BE2C (cell line): Measurements from ENCODE around the gene GMFB.

Experiments used
- DNase-seq: peaks from one replicate; pipeline ENCODE4 v3.0.0-alpha.2; 2020
- H3K27me3 ChIP-seq: fragments of 250-450 bp; sonication (Bioruptor Pico); 2 replicates; pipeline ENCODE4 v1.5.1; 2020; ENCODE audit warnings: mild to moderate bottlenecking
- H3K36me3 ChIP-seq: fragments of 250-450 bp; sonication (Bioruptor Pico); 2 replicates; pipeline ENCODE4 v1.5.1; 2020; ENCODE audit warnings: mild to moderate bottlenecking
- H3K4me1 ChIP-seq: fragments of 250-450 bp; sonication (Bioruptor Pico); 2 replicates; pipeline ENCODE4 v1.5.1; 2020
- H3K4me3 ChIP-seq: 2 replicates; pipeline ENCODE4 v1.5.1; 2011; ENCODE audit warnings: low read depth, low read length
- H3K9me3 ChIP-seq: fragments of 250-450 bp; sonication (Bioruptor Pico); 2 replicates; pipeline ENCODE4 v1.5.1; 2020
- TF ChIP-seq, protein P1 (sequence below): IDR thresholded peaks from 2 replicates; pipeline ENCODE4 v1.5.1; 2012; ENCODE audit warnings: mild to moderate bottlenecking, low read depth, low read length

Gene GMFB

GRCh38 chr14:54453252-54453651 is 35.5 kb downstream of the GMFB start:
- DNase-seq = no peak
- Histone ChIP-seq H3K4me1 (no peaks in the 10 kb centered on the region; the same call in 1 of the 2 replicates), H3K36me3 (no peaks in the 10 kb centered on the region), H3K27me3 (no peaks in the 10 kb centered on the region), H3K4me3 (no peak overlapping the region), H3K9me3 (no peaks in the 10 kb centered on the region)
- TF ChIP-seq, protein P1, sequence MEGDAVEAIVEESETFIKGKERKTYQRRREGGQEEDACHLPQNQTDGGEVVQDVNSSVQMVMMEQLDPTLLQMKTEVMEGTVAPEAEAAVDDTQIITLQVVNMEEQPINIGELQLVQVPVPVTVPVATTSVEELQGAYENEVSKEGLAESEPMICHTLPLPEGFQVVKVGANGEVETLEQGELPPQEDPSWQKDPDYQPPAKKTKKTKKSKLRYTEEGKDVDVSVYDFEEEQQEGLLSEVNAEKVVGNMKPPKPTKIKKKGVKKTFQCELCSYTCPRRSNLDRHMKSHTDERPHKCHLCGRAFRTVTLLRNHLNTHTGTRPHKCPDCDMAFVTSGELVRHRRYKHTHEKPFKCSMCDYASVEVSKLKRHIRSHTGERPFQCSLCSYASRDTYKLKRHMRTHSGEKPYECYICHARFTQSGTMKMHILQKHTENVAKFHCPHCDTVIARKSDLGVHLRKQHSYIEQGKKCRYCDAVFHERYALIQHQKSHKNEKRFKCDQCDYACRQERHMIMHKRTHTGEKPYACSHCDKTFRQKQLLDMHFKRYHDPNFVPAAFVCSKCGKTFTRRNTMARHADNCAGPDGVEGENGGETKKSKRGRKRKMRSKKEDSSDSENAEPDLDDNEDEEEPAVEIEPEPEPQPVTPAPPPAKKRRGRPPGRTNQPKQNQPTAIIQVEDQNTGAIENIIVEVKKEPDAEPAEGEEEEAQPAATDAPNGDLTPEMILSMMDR = no peak

DNA sequence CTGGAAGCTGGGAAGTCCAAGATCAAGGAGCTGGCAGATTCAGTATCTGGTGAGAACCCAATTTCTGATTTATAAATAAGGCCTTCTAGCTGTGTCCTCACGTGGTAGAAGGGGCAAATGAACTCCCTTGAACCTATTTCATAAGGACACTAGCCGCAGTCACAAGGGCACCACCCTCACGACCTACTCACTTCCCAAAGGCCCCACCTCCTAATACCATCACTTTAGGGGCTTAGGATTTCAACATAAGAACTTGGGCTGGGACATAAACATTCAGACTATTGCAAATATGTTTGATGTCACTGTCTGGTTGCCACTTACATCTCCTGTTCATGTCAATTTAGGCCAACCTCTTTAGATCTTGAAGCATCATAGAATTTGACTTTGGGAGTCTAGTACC is 36.8 kb downstream of the GMFB start:
- no peak overlapping the region for H3K4me3 ChIP-seq
- TF ChIP-seq, protein P1 = no peak
- no peaks in the 10 kb centered on the region for H3K36me3 ChIP-seq
- no peak for DNase-seq
- no peaks in the 10 kb centered on the region; the same call in 1 of the 2 replicates for H3K4me1 ChIP-seq
- no peaks in the 10 kb centered on the region for H3K27me3 ChIP-seq
- no peaks in the 10 kb centered on the region for H3K9me3 ChIP-seq

- peaks cover 6% of the 10 kb centered on the region for H3K4me1 ChIP-seq
- H3K4me3 ChIP-seq = no peak overlapping the region
- H3K27me3 ChIP-seq = no peaks in the 10 kb centered on the region
- DNase-seq = no peak
- H3K36me3 ChIP-seq = no peaks in the 10 kb centered on the region
- H3K9me3 ChIP-seq = no peaks in the 10 kb centered on the region
- TF ChIP-seq, protein P1 = no peak
Observed at GRCh38 chr14:54451121-54451601, 37.6 kb downstream of the GMFB start.

DNA sequence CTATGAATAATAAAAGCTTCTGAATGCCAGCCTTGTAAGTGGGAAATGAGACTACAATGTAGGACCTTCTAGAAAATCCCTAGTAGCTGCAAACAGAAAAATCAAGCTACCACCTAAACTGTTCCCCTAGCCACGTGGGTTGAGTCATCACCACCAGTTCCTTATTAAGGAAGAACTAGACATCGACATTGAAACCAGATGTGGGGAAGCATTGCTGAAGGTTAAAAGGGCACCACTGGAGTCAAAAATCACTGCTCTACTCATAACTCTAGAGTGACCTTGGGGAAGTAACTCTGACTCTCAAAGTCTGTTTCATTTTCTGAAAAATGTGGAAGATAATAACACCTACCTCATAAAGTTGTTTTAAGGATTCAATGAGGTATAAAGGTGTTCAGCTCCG is 38.2 kb downstream of the GMFB start:
- TF ChIP-seq, protein P1 = no peak
- DNase-seq = peak; percentile 22
- no peaks in the 10 kb centered on the region for H3K9me3 ChIP-seq
- H3K4me1 ChIP-seq = peaks cover 6% of the 10 kb centered on the region
- no peaks in the 10 kb centered on the region for H3K36me3 ChIP-seq
- H3K27me3 ChIP-seq = no peaks in the 10 kb centered on the region
- H3K4me3 ChIP-seq = no peak overlapping the region

DNA sequence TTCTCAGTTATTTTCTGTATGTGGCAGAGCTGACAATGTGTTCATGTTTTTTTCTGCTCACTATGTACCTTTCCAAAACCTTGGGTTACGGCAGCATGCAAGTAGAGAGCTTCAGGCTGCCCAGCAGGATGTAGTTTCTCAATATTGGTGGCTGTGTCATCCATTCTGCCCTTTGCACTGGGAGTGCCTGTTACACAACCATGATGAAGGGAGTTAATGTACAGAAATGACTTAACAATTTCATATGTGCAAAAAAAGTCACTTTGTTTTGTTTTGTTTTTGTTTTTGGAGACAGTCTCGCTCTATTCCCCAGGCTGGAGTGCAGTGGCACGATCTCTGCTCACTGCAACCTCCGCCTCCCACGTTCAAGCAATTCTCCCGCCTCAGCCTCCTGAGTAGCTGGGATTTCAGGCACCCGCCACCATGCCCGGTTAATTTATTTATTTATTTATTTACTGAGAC is 41.5 kb downstream of the GMFB start:
- Histone ChIP-seq H3K4me3 (no peak overlapping the region), H3K9me3 (no peaks in the 10 kb centered on the region), H3K27me3 (no peaks in the 10 kb centered on the region), H3K4me1 (peaks cover 6% of the 10 kb centered on the region), H3K36me3 (no peaks in the 10 kb centered on the region)
- TF ChIP-seq, protein P1 = no peak
- no peak for DNase-seq

DNA sequence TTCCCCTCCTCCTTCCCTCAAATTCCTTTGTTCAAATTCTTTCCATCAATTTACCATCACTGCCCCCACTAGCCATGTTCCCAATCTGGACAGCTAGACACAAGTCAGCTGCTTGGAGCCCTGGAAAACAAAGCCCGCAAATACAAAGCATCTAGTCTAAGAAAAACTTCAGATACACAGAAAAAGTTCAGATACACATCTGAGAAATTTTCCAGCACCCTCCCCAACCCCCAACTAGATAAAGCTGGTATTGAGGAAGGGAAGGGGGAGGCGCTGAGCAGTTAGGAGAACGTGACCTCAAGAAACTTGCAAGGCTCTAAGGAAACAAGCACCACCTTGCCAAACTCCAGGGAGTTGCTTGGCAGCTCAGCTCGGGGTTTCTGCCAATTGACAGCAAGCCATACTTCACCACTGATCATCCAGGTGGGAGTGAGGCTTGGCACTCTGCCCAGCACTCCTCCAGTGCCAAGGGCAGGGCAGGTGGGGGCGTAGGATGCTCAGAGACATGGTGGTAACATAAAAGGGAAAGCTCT is 42.6 kb downstream of the GMFB start:
- DNase-seq = peak; percentile 17
- H3K36me3 ChIP-seq = no peaks in the 10 kb centered on the region
- H3K4me3 ChIP-seq = no peak overlapping the region
- H3K9me3 ChIP-seq = no peaks in the 10 kb centered on the region
- H3K4me1 ChIP-seq = peaks cover 10% of the 10 kb centered on the region
- H3K27me3 ChIP-seq = no peaks in the 10 kb centered on the region
- TF ChIP-seq, protein P1 = no peak
